Measurements from ENCODE around the gene ST8SIA5. TPM values are rescaled to one million over a fixed set of nuclear protein-coding genes. Genes with fewer than 3 reads are reported as not detected.

The ST8SIA5 gene
- total RNA-seq, 1 experiment from 2014 or later = under 0.01 TPM

- no peak within 1 kb of the TSS for H3K4me2 ChIP-seq (ENCODE audit: low read depth, low read length, poor library complexity, severe bottlenecking)
- H3K27me3 ChIP-seq (ENCODE audit: low read length) = no peaks in the 10 kb centered on the region
- H3K79me2 ChIP-seq (ENCODE audit: low read length) = no peaks in the 10 kb centered on the region
- no peaks in the 10 kb centered on the region for H4K20me1 ChIP-seq (ENCODE audit: insufficient read depth, low read depth, low read length)
- no peaks in the 10 kb centered on the region for H3K9me3 ChIP-seq (ENCODE audit: low read length)
- H2AFZ ChIP-seq (ENCODE audit: low read length) = no peak within 1 kb of the TSS
- H3K9ac ChIP-seq (ENCODE audit: low read length) = no peak within 1 kb of the TSS
- H3K4me3 ChIP-seq (ENCODE audit: low read length) = no peak within 1 kb of the TSS
- DNase-seq = no peak
- no peak within 1 kb of the TSS for H3K27ac ChIP-seq (ENCODE audit: low read length)
- H3K4me1 ChIP-seq (ENCODE audit: low read length) = peaks cover 4% of the 10 kb centered on the region
- no peaks in the 10 kb centered on the region for H3K36me3 ChIP-seq (ENCODE audit: insufficient read depth, low read length)
- no peaks in the 10 kb centered on the region for H3K9me2 ChIP-seq (replicated peaks; ENCODE audit: insufficient read depth, low read length)
Measured at GRCh38 chr18:46657115-46657955, 99.5 kb downstream of the ST8SIA5 start, which contains the start of gene LOXHD1. Gene LOXHD1 (minus strand): TSS chr18:46657220. CDS start chr18:46657033, 187 bp downstream.

- DNase-seq = no peak
Measured at GRCh38 chr18:46656326-46657114, 100.3 kb downstream of the ST8SIA5 start.

DNA sequence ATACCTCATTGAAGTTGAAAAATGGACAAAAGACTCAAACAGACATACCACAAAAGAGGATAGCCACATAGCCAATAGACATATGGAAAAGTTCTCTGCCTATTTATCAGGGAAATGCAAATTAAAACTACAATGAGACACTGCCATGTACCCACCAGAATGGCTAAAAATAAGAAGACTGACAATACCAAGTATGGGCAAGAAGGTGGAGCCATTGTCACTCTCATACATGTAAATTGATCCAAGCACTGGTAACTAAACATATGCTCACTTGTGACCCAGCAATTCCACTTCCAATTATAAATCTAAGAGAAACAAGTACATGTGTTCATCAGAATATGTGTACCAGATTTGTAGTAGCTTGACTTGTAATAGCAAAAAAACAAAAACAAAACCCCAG is 104.5 kb downstream of the ST8SIA5 start:
- Histone ChIP-seq H3K79me2 (ENCODE audit: low read length) (no peaks in the 10 kb centered on the region), H3K9me2 (replicated peaks; ENCODE audit: insufficient read depth, low read length) (no peaks in the 10 kb centered on the region), H2AFZ (ENCODE audit: low read length) (no peak overlapping the region), H3K27ac (ENCODE audit: low read length) (no peak overlapping the region), H3K27me3 (ENCODE audit: low read length) (no peaks in the 10 kb centered on the region), H3K4me1 (ENCODE audit: low read length) (no peaks in the 10 kb centered on the region), H3K9ac (ENCODE audit: low read length) (no peak overlapping the region), H4K20me1 (ENCODE audit: insufficient read depth, low read depth, low read length) (no peaks in the 10 kb centered on the region), H3K4me2 (ENCODE audit: low read depth, low read length, poor library complexity, severe bottlenecking) (no peak overlapping the region), H3K9me3 (ENCODE audit: low read length) (no peaks in the 10 kb centered on the region), H3K4me3 (ENCODE audit: low read length) (no peak overlapping the region), H3K36me3 (ENCODE audit: insufficient read depth, low read length) (no peaks in the 10 kb centered on the region)
- DNase-seq = no peak

More at GRCh38 chr18:46656326-46657114, 100.3 kb downstream of the ST8SIA5 start:
- Histone ChIP-seq H3K4me2 (ENCODE audit: low read depth, low read length, poor library complexity, severe bottlenecking) (no peak overlapping the region), H3K9ac (ENCODE audit: low read length) (no peak overlapping the region), H3K9me3 (ENCODE audit: low read length) (no peaks in the 10 kb centered on the region), H3K79me2 (ENCODE audit: low read length) (no peaks in the 10 kb centered on the region), H3K4me1 (ENCODE audit: low read length) (no peaks in the 10 kb centered on the region), H3K9me2 (replicated peaks; ENCODE audit: insufficient read depth, low read length) (no peaks in the 10 kb centered on the region), H3K36me3 (ENCODE audit: insufficient read depth, low read length) (no peaks in the 10 kb centered on the region), H3K4me3 (ENCODE audit: low read length) (no peak overlapping the region), H2AFZ (ENCODE audit: low read length) (no peak overlapping the region), H4K20me1 (ENCODE audit: insufficient read depth, low read depth, low read length) (no peaks in the 10 kb centered on the region), H3K27ac (ENCODE audit: low read length) (no peak overlapping the region), H3K27me3 (ENCODE audit: low read length) (no peaks in the 10 kb centered on the region)

DNA sequence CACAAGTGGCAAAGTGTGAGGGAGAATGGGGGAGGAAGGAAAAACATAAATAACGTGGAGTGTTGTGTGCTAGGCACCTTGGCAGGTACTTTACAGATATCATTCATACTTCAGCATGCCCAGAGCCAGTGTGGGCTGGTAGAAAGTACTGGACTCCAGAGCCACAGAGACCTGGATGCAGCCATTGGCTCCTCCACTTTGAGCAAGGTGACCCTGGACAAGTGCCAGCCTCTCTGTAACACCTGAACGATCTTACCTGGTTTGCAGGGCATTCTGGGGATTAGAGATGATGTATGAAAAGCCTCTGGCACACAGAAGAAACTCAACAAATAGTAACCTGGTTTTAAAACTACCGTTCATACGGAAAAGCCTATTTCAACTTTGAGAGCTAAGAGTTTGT is 106.2 kb downstream of the ST8SIA5 start:
- H3K4me3 ChIP-seq (ENCODE audit: low read length) = no peak overlapping the region
- no peak for DNase-seq

GRCh38 chr18:46649071-46649862 is 107.6 kb downstream of the ST8SIA5 start:
- H3K36me3 ChIP-seq (ENCODE audit: insufficient read depth, low read length) = no peaks in the 10 kb centered on the region
- no peak overlapping the region for H3K9ac ChIP-seq (ENCODE audit: low read length)
- no peaks in the 10 kb centered on the region for H3K9me2 ChIP-seq (replicated peaks; ENCODE audit: insufficient read depth, low read length)
- H3K4me2 ChIP-seq (ENCODE audit: low read depth, low read length, poor library complexity, severe bottlenecking) = no peak overlapping the region
- H3K4me1 ChIP-seq (ENCODE audit: low read length) = no peaks in the 10 kb centered on the region
- H3K9me3 ChIP-seq (ENCODE audit: low read length) = no peaks in the 10 kb centered on the region
- H3K4me3 ChIP-seq (ENCODE audit: low read length) = no peak overlapping the region
- no peak overlapping the region for H2AFZ ChIP-seq (ENCODE audit: low read length)
- H3K79me2 ChIP-seq (ENCODE audit: low read length) = no peaks in the 10 kb centered on the region
- no peak for DNase-seq
- no peak overlapping the region for H3K27ac ChIP-seq (ENCODE audit: low read length)
- H4K20me1 ChIP-seq (ENCODE audit: insufficient read depth, low read depth, low read length) = no peaks in the 10 kb centered on the region
- H3K27me3 ChIP-seq (ENCODE audit: low read length) = no peaks in the 10 kb centered on the region

More for the DNA sequence above, 106.2 kb downstream of the ST8SIA5 start:
- H3K79me2 ChIP-seq (ENCODE audit: low read length) = no peaks in the 10 kb centered on the region
- H3K9me3 ChIP-seq (ENCODE audit: low read length) = no peaks in the 10 kb centered on the region
- H3K27me3 ChIP-seq (ENCODE audit: low read length) = no peaks in the 10 kb centered on the region
- H3K27ac ChIP-seq (ENCODE audit: low read length) = no peak overlapping the region
- no peaks in the 10 kb centered on the region for H3K4me1 ChIP-seq (ENCODE audit: low read length)
- H3K9ac ChIP-seq (ENCODE audit: low read length) = no peak overlapping the region
- H3K9me2 ChIP-seq (replicated peaks; ENCODE audit: insufficient read depth, low read length) = no peaks in the 10 kb centered on the region
- no peaks in the 10 kb centered on the region for H3K36me3 ChIP-seq (ENCODE audit: insufficient read depth, low read length)
- no peak overlapping the region for H3K4me2 ChIP-seq (ENCODE audit: low read depth, low read length, poor library complexity, severe bottlenecking)
- no peak overlapping the region for H2AFZ ChIP-seq (ENCODE audit: low read length)
- no peaks in the 10 kb centered on the region for H4K20me1 ChIP-seq (ENCODE audit: insufficient read depth, low read depth, low read length)

DNA sequence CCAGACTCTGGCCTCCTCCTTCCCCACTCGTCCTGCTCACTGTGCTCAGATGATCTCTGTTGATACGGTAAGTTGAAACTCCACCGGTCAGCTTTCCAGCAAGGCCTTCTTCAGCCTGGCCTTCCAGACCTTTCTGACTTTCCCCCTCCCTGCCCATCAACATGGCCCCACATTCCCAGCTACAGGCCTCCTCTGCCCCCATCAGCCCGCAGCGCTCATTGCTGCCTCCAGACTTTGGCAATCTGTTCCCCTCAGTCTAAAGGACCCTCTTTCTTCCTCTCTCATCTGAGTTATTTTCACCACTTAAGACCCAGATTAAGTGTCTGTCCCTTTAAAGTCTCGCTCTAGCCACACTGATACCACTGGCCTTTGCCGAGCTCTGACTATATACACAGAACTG is 110.4 kb downstream of the ST8SIA5 start:
- H2AFZ ChIP-seq (ENCODE audit: low read length) = no peak overlapping the region

DNA sequence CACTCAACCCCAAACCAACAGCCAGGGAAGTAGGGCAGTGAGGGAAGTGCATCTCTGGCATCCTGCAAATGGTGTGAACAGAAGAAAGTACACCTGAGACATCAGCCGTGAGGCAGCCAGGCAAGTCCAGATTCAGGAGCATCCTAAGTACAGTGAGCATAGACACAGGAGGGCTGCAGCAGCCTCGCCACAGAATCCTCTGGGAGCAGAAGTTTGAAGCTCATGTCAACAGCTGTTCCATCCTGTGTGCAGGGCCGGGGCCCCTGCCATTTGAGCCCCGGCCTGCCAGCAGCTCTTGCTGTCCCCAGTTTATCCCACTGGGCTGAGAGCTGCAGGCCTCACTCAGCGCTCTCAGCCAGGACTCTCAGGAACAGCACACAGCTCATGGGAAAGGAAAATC is 114.3 kb downstream of the ST8SIA5 start:
- Histone ChIP-seq H3K4me2 (ENCODE audit: low read depth, low read length, poor library complexity, severe bottlenecking) (no peak overlapping the region), H3K79me2 (ENCODE audit: low read length) (no peaks in the 10 kb centered on the region), H3K36me3 (ENCODE audit: insufficient read depth, low read length) (no peaks in the 10 kb centered on the region), H3K9me2 (replicated peaks; ENCODE audit: insufficient read depth, low read length) (no peaks in the 10 kb centered on the region), H3K4me1 (ENCODE audit: low read length) (no peaks in the 10 kb centered on the region), H3K4me3 (ENCODE audit: low read length) (no peak overlapping the region), H3K9me3 (ENCODE audit: low read length) (no peaks in the 10 kb centered on the region), H4K20me1 (ENCODE audit: insufficient read depth, low read depth, low read length) (no peaks in the 10 kb centered on the region), H3K27ac (ENCODE audit: low read length) (no peak overlapping the region), H3K27me3 (ENCODE audit: low read length) (no peaks in the 10 kb centered on the region), H2AFZ (ENCODE audit: low read length) (no peak overlapping the region), H3K9ac (ENCODE audit: low read length) (no peak overlapping the region)
- DNase-seq = no peak

More for the DNA sequence above, 110.4 kb downstream of the ST8SIA5 start:
- H3K4me2 ChIP-seq (ENCODE audit: low read depth, low read length, poor library complexity, severe bottlenecking) = no peak overlapping the region
- no peak overlapping the region for H3K4me3 ChIP-seq (ENCODE audit: low read length)
- no peaks in the 10 kb centered on the region for H3K79me2 ChIP-seq (ENCODE audit: low read length)
- H3K4me1 ChIP-seq (ENCODE audit: low read length) = no peaks in the 10 kb centered on the region
- H3K9ac ChIP-seq (ENCODE audit: low read length) = no peak overlapping the region
- no peaks in the 10 kb centered on the region for H3K9me2 ChIP-seq (replicated peaks; ENCODE audit: insufficient read depth, low read length)
- no peaks in the 10 kb centered on the region for H3K9me3 ChIP-seq (ENCODE audit: low read length)
- H3K27me3 ChIP-seq (ENCODE audit: low read length) = no peaks in the 10 kb centered on the region
- H3K36me3 ChIP-seq (ENCODE audit: insufficient read depth, low read length) = no peaks in the 10 kb centered on the region
- H3K27ac ChIP-seq (ENCODE audit: low read length) = no peak overlapping the region
- no peaks in the 10 kb centered on the region for H4K20me1 ChIP-seq (ENCODE audit: insufficient read depth, low read depth, low read length)
- no peak for DNase-seq

Data from Karpas-422 (cell line).